Sigmoid colon (tissue), 4 donors: ENCODE results near the gene ABCA9.

ENCODE experiments used
- EP300 ChIP-seq, 4 donors: sonication (generic); formaldehyde crosslinking; IDR thresholded peaks; one replicate each; pipeline ENCODE4 v1.6.1; 2017; ENCODE audit warnings: antibody characterized with exemption in 4 of 4
- POLR2A ChIP-seq, 2 donors: fragments of 450-650 bp; IDR thresholded peaks; one replicate each; pipeline ENCODE4 v1.6.1; 2016; ENCODE audit warnings: antibody characterized with exemption in 2 of 2, mild to moderate bottlenecking in 2 of 2, moderate library complexity in 2 of 2
- POLR2AphosphoS5 ChIP-seq, 4 donors: sonication (generic); formaldehyde crosslinking; IDR thresholded peaks; one replicate each; pipeline ENCODE4 v1.6.1; 2017; ENCODE audit warnings: antibody characterized with exemption in 4 of 4
- TF ChIP-seq, protein P1 (sequence below), 4 experiments: fragments of 450-650 bp in 3 of 4; fragments of 200-600 bp in 1 of 4; IDR thresholded peaks; one replicate each; pipeline ENCODE4 v1.5.1; 2016 to 2019; ENCODE audit warnings: antibody characterized with exemption in 4 of 4, mild to moderate bottlenecking in 3 of 4, moderate library complexity in 2 of 4

DNA sequence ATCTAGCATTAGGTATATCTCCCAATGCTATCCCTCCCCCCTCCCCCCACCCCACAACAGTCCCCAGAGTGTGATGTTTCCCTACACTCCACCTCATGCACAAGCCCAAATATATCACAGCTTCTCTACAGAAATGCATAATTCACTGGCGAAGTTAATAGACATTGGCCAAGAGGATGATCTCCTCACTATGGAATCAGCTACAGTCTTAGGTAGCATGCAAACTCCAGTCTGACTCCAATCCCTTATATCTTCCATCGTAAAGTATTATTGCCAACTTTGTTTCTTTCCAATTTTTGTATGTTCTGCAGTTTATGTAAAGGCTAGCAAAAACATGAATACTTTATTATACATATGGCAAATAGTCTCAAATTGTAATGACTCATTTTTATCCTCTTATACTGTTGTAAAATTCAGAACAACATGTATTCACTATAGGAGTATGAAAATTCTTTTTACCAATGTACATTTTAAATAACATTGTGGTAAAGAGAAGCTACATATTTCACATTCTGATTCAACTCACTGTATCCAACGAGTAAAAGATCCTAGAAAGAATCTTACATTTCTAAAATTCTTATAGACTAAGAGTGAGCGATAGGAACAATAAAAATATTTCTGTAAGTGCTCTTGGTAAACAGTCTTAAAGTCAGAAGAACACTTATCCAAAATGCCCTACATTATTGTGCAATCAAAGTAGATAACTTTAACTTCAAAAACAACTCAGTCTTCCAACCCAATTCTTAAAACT is 106.4 kb downstream of the ABCA9 start:
- TF ChIP-seq POLR2A (IDR thresholded peaks at IDR 0.05) = no peak
- TF ChIP-seq, protein P1, sequence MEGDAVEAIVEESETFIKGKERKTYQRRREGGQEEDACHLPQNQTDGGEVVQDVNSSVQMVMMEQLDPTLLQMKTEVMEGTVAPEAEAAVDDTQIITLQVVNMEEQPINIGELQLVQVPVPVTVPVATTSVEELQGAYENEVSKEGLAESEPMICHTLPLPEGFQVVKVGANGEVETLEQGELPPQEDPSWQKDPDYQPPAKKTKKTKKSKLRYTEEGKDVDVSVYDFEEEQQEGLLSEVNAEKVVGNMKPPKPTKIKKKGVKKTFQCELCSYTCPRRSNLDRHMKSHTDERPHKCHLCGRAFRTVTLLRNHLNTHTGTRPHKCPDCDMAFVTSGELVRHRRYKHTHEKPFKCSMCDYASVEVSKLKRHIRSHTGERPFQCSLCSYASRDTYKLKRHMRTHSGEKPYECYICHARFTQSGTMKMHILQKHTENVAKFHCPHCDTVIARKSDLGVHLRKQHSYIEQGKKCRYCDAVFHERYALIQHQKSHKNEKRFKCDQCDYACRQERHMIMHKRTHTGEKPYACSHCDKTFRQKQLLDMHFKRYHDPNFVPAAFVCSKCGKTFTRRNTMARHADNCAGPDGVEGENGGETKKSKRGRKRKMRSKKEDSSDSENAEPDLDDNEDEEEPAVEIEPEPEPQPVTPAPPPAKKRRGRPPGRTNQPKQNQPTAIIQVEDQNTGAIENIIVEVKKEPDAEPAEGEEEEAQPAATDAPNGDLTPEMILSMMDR (IDR thresholded peaks at IDR 0.05) = no peak
- TF ChIP-seq POLR2AphosphoS5 (IDR thresholded peaks at IDR 0.05) = no peak
- TF ChIP-seq EP300 (IDR thresholded peaks at IDR 0.05) = no peak
